K562 (cell line): Measurements from ENCODE around the gene LAPTM5. TPM values are rescaled to one million over a fixed set of nuclear protein-coding genes. Genes with fewer than 3 reads are reported as not detected.

Experiments used
- ATAC-seq: fragments of 200-7000 bp; cut with Tn5 transposase; 3 replicates; pipeline ENCODE4 v1.9.1; 2020; ENCODE audit warnings: moderate library complexity
- BruUV-seq: library from RNA; stranded (reverse); fragments of 400-500 nt; replicated peaks from 2 replicates; lab custom pipeline; 2021; lab: Mats Ljungman, UMichigan
- CTCF ChIA-PET: fragments of 300-600 bp; formaldehyde crosslinking; extraction: SDS; loops from one replicate; lab custom pipeline; 2021; ENCODE audit warnings: low intra/inter-chr PET ratio; lab: Yijun Ruan, JAX
- POLR2A ChIA-PET: fragments of 300-600, 350-650 bp; sonication (Branson Sonifier 250); formaldehyde crosslinking; extraction: SDS; loops from one replicate; lab custom pipeline; 2021; ENCODE audit warnings: antibody characterized with exemption, inconsistent platforms; lab: Yijun Ruan, JAX
- DNase-seq, 4 experiments: peaks; one replicate each; pipeline versions ENCODE4 v3.0.0 to v3.0.0-alpha.2; 2011 to 2018; ENCODE audit warnings: low spot score in 3 of 4, mixed read lengths in 3 of 4; ENCODE audit errors: extremely low read depth in 1 of 4
- FAIRE-seq: peaks from 2 replicates; lab custom pipeline; 2011; peaks lifted over from hg19 to GRCh38; lab: Jason Lieb, UNC
- H2AFZ ChIP-seq: 2 replicates; pipeline ENCODE4 v1.6.0; 2011; ENCODE audit warnings: low read depth, low read length, control low read depth, inconsistent platforms
- H3K27ac ChIP-seq: fragments of 200-600 bp; 3 replicates; pipeline ENCODE4 v1.8.0; 2011; ENCODE audit warnings: low read depth, mild to moderate bottlenecking, control low read depth, inconsistent platforms, low read length, moderate library complexity, mixed read lengths; ENCODE audit errors: extremely low read depth
- H3K27me3 ChIP-seq, 2 experiments: fragments of 300-600 bp in 1 of 2; 2 replicates in 1 of 2; 3 replicates in 1 of 2; pipeline versions ENCODE4 v1.6.0 to v1.8.0; 2011; ENCODE audit warnings: inconsistent platforms in 2 of 2, low read length in 2 of 2, mild to moderate bottlenecking in 1 of 2, mixed read lengths in 1 of 2, moderate library complexity in 1 of 2; ENCODE audit not compliant: control insufficient read depth in 2 of 2, insufficient read depth in 2 of 2
- H3K36me3 ChIP-seq: fragments of 300-600 bp; 3 replicates; pipeline ENCODE4 v1.8.0; 2011; ENCODE audit warnings: mild to moderate bottlenecking, low read length, inconsistent platforms; ENCODE audit not compliant: control insufficient read depth, insufficient read depth
- H3K4me1 ChIP-seq, 2 experiments: fragments of 200-600 bp in 1 of 2; replicated peaks in 1 of 2; 2 replicates in 1 of 2; 3 replicates in 1 of 2; pipeline versions ENCODE4 v1.5.1 to v1.8.0; 2011; ENCODE audit warnings: inconsistent platforms in 2 of 2, low read length in 2 of 2, mild to moderate bottlenecking in 1 of 2, mixed read lengths in 1 of 2, moderate library complexity in 1 of 2; ENCODE audit not compliant: control insufficient read depth in 2 of 2, insufficient read depth in 2 of 2
- H3K4me2 ChIP-seq: 2 replicates; pipeline ENCODE4 v1.6.1; 2011; ENCODE audit warnings: low read length, control low read depth, inconsistent platforms, mixed read lengths; ENCODE audit not compliant: insufficient read depth
- H3K4me3 ChIP-seq: fragments of 200-600 bp; sonication (generic), shearing (Covaris generic); 2 replicates; pipeline ENCODE4 v1.5.1; 2016; ENCODE audit warnings: control low read depth, inconsistent platforms
- H3K79me2 ChIP-seq: fragments of 200-600 bp; 3 replicates; pipeline ENCODE4 v1.8.0; 2011; ENCODE audit warnings: low read length, inconsistent platforms; ENCODE audit not compliant: control insufficient read depth, insufficient read depth
- H3K9ac ChIP-seq, 2 experiments: 2 replicates each; pipeline versions ENCODE4 v1.6.0 to v1.6.1; 2011; ENCODE audit warnings: low read depth in 2 of 2, low read length in 2 of 2, control low read depth in 1 of 2, inconsistent platforms in 1 of 2, mild to moderate bottlenecking in 1 of 2, mixed read lengths in 1 of 2; ENCODE audit not compliant: insufficient read depth in 1 of 2
- H3K9me1 ChIP-seq: one replicate; pipeline ENCODE4 v1.6.0; 2011; ENCODE audit warnings: inconsistent platforms, mild to moderate bottlenecking, low read length, moderate library complexity; ENCODE audit not compliant: control insufficient read depth, insufficient read depth
- H3K9me3 ChIP-seq: replicated peaks from 2 replicates; pipeline ENCODE4 v1.5.1; 2011; ENCODE audit warnings: low read depth, low read length, inconsistent platforms; ENCODE audit not compliant: control insufficient read depth, insufficient read depth
- H4K20me1 ChIP-seq: replicated peaks from 2 replicates; pipeline ENCODE4 v1.6.1; 2011; ENCODE audit warnings: low read length, inconsistent platforms, mixed read lengths; ENCODE audit not compliant: control insufficient read depth, insufficient read depth
- ADNP ChIP-seq: fragments of 200-800 bp; sonication (Bioruptor generic); IDR thresholded peaks from 2 replicates; pipeline ENCODE4 v1.6.1; 2016; ENCODE audit warnings: missing genetic modification characterization, missing compliant biosample characterization
- EGR1 ChIP-seq: fragments of 450-650 bp; conservative IDR thresholded peaks from 2 replicates; pipeline ENCODE4 v1.6.1; 2017; ENCODE audit warnings: mild to moderate bottlenecking
- FOXK2 ChIP-seq, 2 experiments: fragments of 450-650 bp; IDR thresholded peaks in 1 of 2; conservative IDR thresholded peaks in 1 of 2; 2 replicates each; pipeline ENCODE4 v1.6.1; 2016; ENCODE audit warnings: low read depth in 2 of 2, mild to moderate bottlenecking in 1 of 2
- GTF2E2 ChIP-seq: fragments of 200-800 bp; sonication (Bioruptor generic); IDR thresholded peaks from 2 replicates; pipeline ENCODE4 v1.6.1; 2016; ENCODE audit warnings: missing genetic modification characterization, missing compliant biosample characterization
- HDAC3 ChIP-seq: fragments of 450-650 bp; IDR thresholded peaks from 2 replicates; pipeline ENCODE4 v1.6.1; 2018; ENCODE audit warnings: borderline replicate concordance, mild to moderate bottlenecking, moderate library complexity; ENCODE audit not compliant: partially characterized antibody
- LEF1 ChIP-seq: fragments of 450-650 bp; IDR thresholded peaks from 2 replicates; pipeline ENCODE4 v1.6.1; 2016; ENCODE audit warnings: mild to moderate bottlenecking
- MCM2 ChIP-seq: fragments of 450-650 bp; IDR thresholded peaks from 2 replicates; pipeline ENCODE4 v1.6.1; 2017; ENCODE audit warnings: low read depth, mild to moderate bottlenecking
- NFATC3 ChIP-seq: fragments of 450-650 bp; IDR thresholded peaks from 2 replicates; pipeline ENCODE4 v1.6.1; 2017; ENCODE audit warnings: mild to moderate bottlenecking
- POLR2G ChIP-seq: fragments of 200-400 bp; formaldehyde crosslinking; IDR thresholded peaks from 2 replicates; pipeline ENCODE4 v1.6.1; 2017; ENCODE audit warnings: low read depth, mild to moderate bottlenecking, antibody characterized with exemption, low read length, moderate library complexity
- POU5F1 ChIP-seq: fragments of 150-350 bp; IDR thresholded peaks from 2 replicates; pipeline ENCODE4 v1.6.1; 2014; ENCODE audit warnings: borderline replicate concordance, low read length, low read depth, mild to moderate bottlenecking; ENCODE audit not compliant: partially characterized antibody
- SPI1 ChIP-seq: IDR thresholded peaks from 2 replicates; pipeline ENCODE4 v1.6.1; 2011; ENCODE audit warnings: low read depth, low read length, control low read depth, borderline replicate concordance
- STAT5B ChIP-seq: fragments of 250-450 bp; sonication (Bioruptor Pico); IDR thresholded peaks from 2 replicates; pipeline ENCODE4 v1.8.0; 2021; ENCODE audit warnings: mild to moderate bottlenecking, inconsistent platforms
- ZNF699 ChIP-seq: fragments of 250-450 bp; sonication (Bioruptor Pico); IDR thresholded peaks from 2 replicates; pipeline ENCODE4 v1.8.0; 2021; ENCODE audit warnings: mild to moderate bottlenecking, moderate library complexity; ENCODE audit not compliant: insufficient replicate concordance
- WGBS: fragments of 100-300 bp; shearing (Covaris generic); methylation state at CpG from one replicate; pipeline ENCODE4 v1.1.6; 2016; ENCODE audit warnings: low coverage, mixed read lengths; ENCODE audit not compliant: insufficient coverage; ENCODE audit errors: missing lambda C conversion rate; 5-methylcytosine and 5-hydroxymethylcytosine counted together
- in situ Hi-C: fragments of 300-500 bp; cut with MboI; formaldehyde crosslinking; loops from 4 replicates; pipeline ENCODE4 v1.15.0; 2018; ENCODE audit warnings: inconsistent platforms, mixed read lengths
- intact Hi-C: fragments of 100-400 bp; cut with micrococcal nuclease; formaldehyde crosslinking; loops from 2 replicates; pipeline ENCODE4 v1.14.2; 2022
- polyA plus RNA-seq, 8 experiments: library from polyadenylated mRNA; depleted of rRNA in 4 of 8; stranded (reverse) in 5 of 8; unstranded in 3 of 8; fragments of >200 nt; fragmentation: Nextera tagmentation in 2 of 8; fragmentation: Illumina TruSeq in 1 of 8; extraction: Ambion mirVana in 2 of 8; extraction: Trizol in 1 of 8; gene quantifications; 2 replicates each; pipeline versions ENCODE4 v1.2.1 to v1.2.3, GENCODE V29; 2011 to 2014; ENCODE audit warnings: inconsistent platforms in 1 of 8, missing spikeins in 1 of 8
- total RNA-seq, 7 experiments: library from RNA; depleted of rRNA in 6 of 7; stranded (reverse); fragments of >200 nt in 6 of 7; fragmentation: Illumina TruSeq in 2 of 7; extraction: Trizol in 2 of 7; gene quantifications; 2 replicates each; pipeline versions ENCODE4 v1.2.1 to v1.2.3, GENCODE V29; 2011 to 2021; ENCODE audit warnings: low replicate concordance in 1 of 7
- TF ChIP-seq, protein P1 (sequence below): fragments of 250-450 bp; sonication (Bioruptor Pico); IDR thresholded peaks from 2 replicates; pipeline ENCODE4 v1.8.0; 2022; ENCODE audit warnings: inconsistent platforms, mild to moderate bottlenecking, moderate library complexity, borderline replicate concordance
- TF ChIP-seq, protein P2 (sequence below): sonication (generic); formaldehyde crosslinking; IDR thresholded peaks from 2 replicates; pipeline ENCODE4 v1.8.1; 2023; ENCODE audit warnings: missing genetic modification reagents, mild to moderate bottlenecking, borderline replicate concordance

The LAPTM5 gene
- total and polyA plus RNA-seq, 9 of the 15 experiments (the other 6 are each of a cell fraction or from before 2014, with no cell fraction given): 2.4 to 47.3 (median 20.3) TPM

DNA sequence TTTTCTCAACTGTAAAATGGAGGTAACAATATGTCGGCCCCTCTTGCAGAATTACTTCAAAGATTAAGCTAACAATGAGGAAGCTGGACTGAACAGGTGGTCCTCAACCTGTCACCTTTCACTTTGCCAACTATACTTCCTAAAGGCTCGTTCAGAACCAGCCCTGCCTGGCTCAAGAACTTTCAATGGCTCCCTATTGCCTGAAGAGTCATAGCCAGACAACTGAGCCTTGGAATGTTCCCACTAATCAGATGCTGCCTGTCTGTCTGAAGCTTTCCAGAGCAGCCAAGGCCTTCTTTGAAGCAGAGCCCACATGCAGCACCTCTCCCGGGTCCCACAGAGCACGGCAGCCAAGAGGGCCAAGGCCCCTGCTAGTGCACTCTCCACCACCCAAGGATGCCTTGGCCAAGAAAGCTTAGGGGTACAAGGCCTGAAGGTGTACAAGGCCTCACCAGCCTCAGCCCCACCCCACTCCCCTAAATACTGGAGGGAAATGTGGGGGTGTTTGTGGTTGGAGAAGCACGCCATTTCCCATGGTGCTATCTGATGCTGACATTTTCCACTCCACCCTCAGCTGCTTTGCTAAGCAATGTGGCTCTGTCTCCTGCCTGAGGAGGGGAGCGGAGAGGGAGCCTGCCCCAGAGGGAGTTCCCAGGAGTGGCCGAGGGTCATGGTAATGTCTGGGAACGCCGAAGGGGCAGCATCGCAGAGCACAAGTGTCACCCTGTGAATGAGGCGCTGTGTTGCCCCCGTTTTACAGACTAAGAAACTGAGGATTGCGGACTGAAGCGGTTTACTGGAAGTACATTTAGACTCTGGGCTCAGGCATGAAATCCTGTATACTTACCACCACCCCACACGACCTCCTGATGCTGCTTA, 8.2 kb upstream of the LAPTM5 start:
- intact Hi-C loops: no loop called here
- BruUV-seq: no TSS peak
- Histone ChIP-seq H3K4me3 (no peak overlapping the region), H3K4me1 (peaks cover 68 to 84% of the 10 kb centered on the region in 2 experiments), H3K9me3 (no peaks in the 10 kb centered on the region), H3K36me3 (no peaks in the 10 kb centered on the region), H3K79me2 (peaks cover 3% of the 10 kb centered on the region; the same call in 1 of the 3 replicates), H3K27me3 (no peaks in the 10 kb centered on the region; a peak in 1 of 5 replicates), H3K9me1 (no peaks in the 10 kb centered on the region), H3K9ac (peak overlapping the region; percentile 34 to 83), H4K20me1 (no peaks in the 10 kb centered on the region), H2AFZ (peak overlapping the region; percentile 81), H3K27ac (peak overlapping the region; percentile 61), H3K4me2 (peak overlapping the region; percentile 40)
- ChIA-PET POLR2A (interaction anchor here (0.6 to 3.9 kb wide), 7 partner anchors 9 to 886 kb away, joined by 3 to 30 read pairs (median 3); no protein-coding TSS in a partner anchor), CTCF (interaction anchor here (0.6 kb wide), 1 partner anchor 19 kb away, joined by 3 read pairs; no protein-coding TSS in a partner anchor)
- peak; percentile 35 for FAIRE-seq
- no peak for ATAC-seq
- in situ Hi-C loops: no loop called here
- 69% methylated on average over 15 of the region's 15 CpGs for WGBS
- DNase-seq: peak in 3 of 4 experiments; percentile 70 to 73 (median 72)
- TF ChIP-seq HDAC3 (no peak), LEF1 (no peak), POLR2G (no peak), NFATC3 (no peak), MCM2 (no peak), EGR1 (peak; percentile 80), SPI1 (no peak), STAT5B (CRISPR knock-in tag) (no peak), FOXK2 (conservative IDR thresholded peaks at IDR 0.05 in 1 of 2, IDR thresholded peaks at IDR 0.05 in 1 of 2; ENCODE audit: low read depth in 2 of 2) (no peak), POU5F1 (no peak), GTF2E2 (tag) (peak; percentile 58; the same call in 1 of the 2 replicates), ZNF699 (CRISPR knock-in tag) (no peak), ADNP (tag) (peak; percentile 92)
- TF ChIP-seq, protein P1, sequence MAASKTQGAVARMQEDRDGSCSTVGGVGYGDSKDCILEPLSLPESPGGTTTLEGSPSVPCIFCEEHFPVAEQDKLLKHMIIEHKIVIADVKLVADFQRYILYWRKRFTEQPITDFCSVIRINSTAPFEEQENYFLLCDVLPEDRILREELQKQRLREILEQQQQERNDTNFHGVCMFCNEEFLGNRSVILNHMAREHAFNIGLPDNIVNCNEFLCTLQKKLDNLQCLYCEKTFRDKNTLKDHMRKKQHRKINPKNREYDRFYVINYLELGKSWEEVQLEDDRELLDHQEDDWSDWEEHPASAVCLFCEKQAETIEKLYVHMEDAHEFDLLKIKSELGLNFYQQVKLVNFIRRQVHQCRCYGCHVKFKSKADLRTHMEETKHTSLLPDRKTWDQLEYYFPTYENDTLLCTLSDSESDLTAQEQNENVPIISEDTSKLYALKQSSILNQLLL (CRISPR knock-in tag): no peak
- TF ChIP-seq, protein P2, sequence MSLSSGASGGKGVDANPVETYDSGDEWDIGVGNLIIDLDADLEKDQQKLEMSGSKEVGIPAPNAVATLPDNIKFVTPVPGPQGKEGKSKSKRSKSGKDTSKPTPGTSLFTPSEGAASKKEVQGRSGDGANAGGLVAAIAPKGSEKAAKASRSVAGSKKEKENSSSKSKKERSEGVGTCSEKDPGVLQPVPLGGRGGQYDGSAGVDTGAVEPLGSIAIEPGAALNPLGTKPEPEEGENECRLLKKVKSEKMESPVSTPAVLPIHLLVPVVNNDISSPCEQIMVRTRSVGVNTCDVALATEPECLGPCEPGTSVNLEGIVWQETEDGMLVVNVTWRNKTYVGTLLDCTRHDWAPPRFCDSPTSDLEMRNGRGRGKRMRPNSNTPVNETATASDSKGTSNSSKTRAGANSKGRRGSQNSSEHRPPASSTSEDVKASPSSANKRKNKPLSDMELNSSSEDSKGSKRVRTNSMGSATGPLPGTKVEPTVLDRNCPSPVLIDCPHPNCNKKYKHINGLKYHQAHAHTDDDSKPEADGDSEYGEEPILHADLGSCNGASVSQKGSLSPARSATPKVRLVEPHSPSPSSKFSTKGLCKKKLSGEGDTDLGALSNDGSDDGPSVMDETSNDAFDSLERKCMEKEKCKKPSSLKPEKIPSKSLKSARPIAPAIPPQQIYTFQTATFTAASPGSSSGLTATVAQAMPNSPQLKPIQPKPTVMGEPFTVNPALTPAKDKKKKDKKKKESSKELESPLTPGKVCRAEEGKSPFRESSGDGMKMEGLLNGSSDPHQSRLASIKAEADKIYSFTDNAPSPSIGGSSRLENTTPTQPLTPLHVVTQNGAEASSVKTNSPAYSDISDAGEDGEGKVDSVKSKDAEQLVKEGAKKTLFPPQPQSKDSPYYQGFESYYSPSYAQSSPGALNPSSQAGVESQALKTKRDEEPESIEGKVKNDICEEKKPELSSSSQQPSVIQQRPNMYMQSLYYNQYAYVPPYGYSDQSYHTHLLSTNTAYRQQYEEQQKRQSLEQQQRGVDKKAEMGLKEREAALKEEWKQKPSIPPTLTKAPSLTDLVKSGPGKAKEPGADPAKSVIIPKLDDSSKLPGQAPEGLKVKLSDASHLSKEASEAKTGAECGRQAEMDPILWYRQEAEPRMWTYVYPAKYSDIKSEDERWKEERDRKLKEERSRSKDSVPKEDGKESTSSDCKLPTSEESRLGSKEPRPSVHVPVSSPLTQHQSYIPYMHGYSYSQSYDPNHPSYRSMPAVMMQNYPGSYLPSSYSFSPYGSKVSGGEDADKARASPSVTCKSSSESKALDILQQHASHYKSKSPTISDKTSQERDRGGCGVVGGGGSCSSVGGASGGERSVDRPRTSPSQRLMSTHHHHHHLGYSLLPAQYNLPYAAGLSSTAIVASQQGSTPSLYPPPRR (CRISPR knock-in tag): no peak
